Left ventricle myocardium inferior (tissue), 1 donor: ENCODE results near the gene CADPS2. TPM values are rescaled to one million over a fixed set of nuclear protein-coding genes. Genes with fewer than 3 reads are reported as not detected.
"Not testable (repeated sequence)": the region's sequence is repeated elsewhere in the genome, so short reads cannot be mapped to it uniquely, and the experiment has no call there.

Source experiments
- DNase-seq: peaks from one replicate; pipeline ENCODE4 v3.0.0-alpha.2; 2020
- H3K27ac ChIP-seq: fragments of 200-600 bp; replicated peaks from 2 replicates; pipeline ENCODE4 v1.8.0; 2021
- H3K27me3 ChIP-seq: fragments of 200-600 bp; 2 replicates; pipeline ENCODE4 v1.8.0; 2021; ENCODE audit warnings: low read depth
- H3K36me3 ChIP-seq: fragments of 200-600 bp; 2 replicates; pipeline ENCODE4 v1.8.0; 2021
- H3K4me1 ChIP-seq: fragments of 200-600 bp; 2 replicates; pipeline ENCODE4 v1.8.0; 2021
- H3K4me3 ChIP-seq: fragments of 200-600 bp; 2 replicates; pipeline ENCODE4 v1.8.0; 2021; ENCODE audit warnings: mild to moderate bottlenecking, moderate library complexity
- H3K9me3 ChIP-seq: fragments of 200-600 bp; replicated peaks from 2 replicates; pipeline ENCODE4 v1.8.0; 2021
- intact Hi-C: fragments of 100-400 bp; cut with micrococcal nuclease; formaldehyde crosslinking; loops from one replicate; pipeline ENCODE4 v1.11.0; 2022
- total RNA-seq: library from RNA; stranded (reverse); fragmentation: NEBNext Ultra II Directional; extraction: Animal tissue kit (Norgen Biotek cat#: 25700); gene quantifications from one replicate; pipeline ENCODE4 v1.2.1, GENCODE V29; 2021
- TF ChIP-seq, protein P1 (sequence below): fragments of 200-600 bp; IDR thresholded peaks from 2 replicates; pipeline ENCODE4 v1.8.0; 2021; ENCODE audit warnings: antibody characterized with exemption, mild to moderate bottlenecking, borderline replicate concordance
- donor health status: DM: no; HTN: yes; CAD: no; lungs with severe emphysema.

The CADPS2 gene
- total RNA-seq, 1 donor from 2014 or later: 11.9 TPM

DNA sequence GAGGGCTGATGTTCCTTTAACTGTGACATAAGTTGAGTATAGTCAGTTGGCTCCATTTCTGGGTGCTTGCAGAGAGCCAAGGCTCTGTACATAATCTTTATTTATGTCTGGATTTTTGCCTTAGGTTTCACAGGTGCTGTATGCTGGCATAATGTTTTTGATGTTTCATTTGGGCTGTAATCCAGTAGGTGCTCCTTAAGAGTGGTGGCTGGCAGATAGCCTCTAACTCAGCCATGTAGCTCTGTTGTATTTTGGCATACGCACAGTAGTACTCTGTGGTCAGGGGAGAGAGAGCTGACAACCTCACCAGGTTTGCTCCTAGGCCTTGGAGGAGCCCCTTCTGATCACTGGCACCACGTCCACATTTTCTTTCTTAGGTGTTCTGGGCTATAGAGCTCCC, 248.5 kb downstream of the CADPS2 start:
- intact Hi-C loops: no loop called here
- Histone ChIP-seq H3K27ac (no peak overlapping the region), H3K9me3 (peaks cover 5% of the 10 kb centered on the region), H3K36me3 (no peaks in the 10 kb centered on the region), H3K4me1 (no peaks in the 10 kb centered on the region), H3K27me3 (no peaks in the 10 kb centered on the region), H3K4me3 (no peak overlapping the region)
- TF ChIP-seq, protein P1, sequence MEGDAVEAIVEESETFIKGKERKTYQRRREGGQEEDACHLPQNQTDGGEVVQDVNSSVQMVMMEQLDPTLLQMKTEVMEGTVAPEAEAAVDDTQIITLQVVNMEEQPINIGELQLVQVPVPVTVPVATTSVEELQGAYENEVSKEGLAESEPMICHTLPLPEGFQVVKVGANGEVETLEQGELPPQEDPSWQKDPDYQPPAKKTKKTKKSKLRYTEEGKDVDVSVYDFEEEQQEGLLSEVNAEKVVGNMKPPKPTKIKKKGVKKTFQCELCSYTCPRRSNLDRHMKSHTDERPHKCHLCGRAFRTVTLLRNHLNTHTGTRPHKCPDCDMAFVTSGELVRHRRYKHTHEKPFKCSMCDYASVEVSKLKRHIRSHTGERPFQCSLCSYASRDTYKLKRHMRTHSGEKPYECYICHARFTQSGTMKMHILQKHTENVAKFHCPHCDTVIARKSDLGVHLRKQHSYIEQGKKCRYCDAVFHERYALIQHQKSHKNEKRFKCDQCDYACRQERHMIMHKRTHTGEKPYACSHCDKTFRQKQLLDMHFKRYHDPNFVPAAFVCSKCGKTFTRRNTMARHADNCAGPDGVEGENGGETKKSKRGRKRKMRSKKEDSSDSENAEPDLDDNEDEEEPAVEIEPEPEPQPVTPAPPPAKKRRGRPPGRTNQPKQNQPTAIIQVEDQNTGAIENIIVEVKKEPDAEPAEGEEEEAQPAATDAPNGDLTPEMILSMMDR: no peak
- DNase-seq: no peak

DNA sequence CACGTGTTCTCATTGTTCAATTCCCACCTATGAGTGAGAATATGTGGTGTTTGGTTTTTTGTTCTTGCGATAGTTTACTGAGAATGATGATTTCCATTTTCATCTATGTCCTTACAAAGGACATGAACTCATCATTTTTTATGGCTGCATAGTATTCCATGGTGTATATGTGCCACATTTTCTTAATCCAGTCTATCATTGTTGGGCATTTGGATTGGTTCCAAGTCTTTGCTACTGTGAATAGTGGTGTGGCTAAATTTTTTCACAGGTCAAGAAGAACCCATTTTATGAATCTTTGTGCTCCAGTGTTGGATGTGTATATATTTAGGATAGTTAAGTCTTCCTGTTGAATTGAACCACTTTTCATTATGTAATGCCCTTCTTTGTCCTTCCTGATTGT, 250.8 kb downstream of the CADPS2 start:
- intact Hi-C loops, DNase-seq, H3K27ac ChIP-seq, H3K27me3 ChIP-seq, H3K9me3 ChIP-seq, H3K36me3 ChIP-seq, H3K4me3 ChIP-seq, H3K4me1 ChIP-seq: not testable (repeated sequence)

DNA sequence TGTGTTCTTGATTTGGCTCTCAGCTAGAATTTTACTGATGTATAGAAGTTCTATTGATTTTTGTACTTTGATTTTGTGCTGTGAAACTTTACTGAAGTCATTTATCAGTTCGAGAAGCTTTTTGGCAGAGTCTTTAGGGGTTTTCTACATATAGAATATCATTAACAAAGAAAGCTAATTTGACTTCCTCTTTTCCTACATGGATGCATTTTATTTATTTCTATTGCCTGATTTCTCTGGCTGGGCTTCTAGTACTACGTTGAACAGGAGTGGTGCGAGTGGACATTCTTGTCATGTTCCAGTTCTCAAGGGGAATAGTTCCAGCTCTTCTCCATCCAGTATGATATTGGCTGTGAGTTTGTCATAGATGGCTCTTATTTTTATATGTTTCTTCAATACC, 252.8 kb downstream of the CADPS2 start:
- no peaks in the 10 kb centered on the region for H3K27me3 ChIP-seq
- intact Hi-C loops: no loop called here
- H3K36me3 ChIP-seq: no peaks in the 10 kb centered on the region
- TF ChIP-seq, protein P1: no peak
- H3K4me1 ChIP-seq: no peaks in the 10 kb centered on the region
- no peak overlapping the region for H3K4me3 ChIP-seq
- no peak for DNase-seq
- H3K9me3 ChIP-seq: peaks cover 5% of the 10 kb centered on the region
- no peak overlapping the region for H3K27ac ChIP-seq

DNA sequence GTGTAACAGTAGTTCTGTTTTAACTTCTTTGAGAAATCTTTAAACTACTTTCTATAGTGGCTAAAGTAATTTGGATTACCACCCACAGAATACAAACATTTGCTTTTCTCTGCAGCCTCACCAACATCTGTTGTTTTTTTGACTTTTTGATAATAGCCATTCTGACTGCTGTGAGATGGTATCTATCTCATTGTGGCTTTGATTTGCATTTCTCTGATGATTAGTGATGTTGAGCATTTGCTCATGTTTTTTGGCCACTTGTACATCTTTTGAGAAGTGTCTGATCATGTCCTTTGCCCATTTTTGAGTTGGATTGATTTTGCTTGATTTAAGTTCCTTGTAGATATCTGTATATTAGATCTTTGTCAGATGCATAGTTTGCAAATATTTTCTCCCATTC, 254.0 kb downstream of the CADPS2 start:
- TF ChIP-seq, protein P1: no peak
- no peaks in the 10 kb centered on the region for H3K27me3 ChIP-seq

DNA sequence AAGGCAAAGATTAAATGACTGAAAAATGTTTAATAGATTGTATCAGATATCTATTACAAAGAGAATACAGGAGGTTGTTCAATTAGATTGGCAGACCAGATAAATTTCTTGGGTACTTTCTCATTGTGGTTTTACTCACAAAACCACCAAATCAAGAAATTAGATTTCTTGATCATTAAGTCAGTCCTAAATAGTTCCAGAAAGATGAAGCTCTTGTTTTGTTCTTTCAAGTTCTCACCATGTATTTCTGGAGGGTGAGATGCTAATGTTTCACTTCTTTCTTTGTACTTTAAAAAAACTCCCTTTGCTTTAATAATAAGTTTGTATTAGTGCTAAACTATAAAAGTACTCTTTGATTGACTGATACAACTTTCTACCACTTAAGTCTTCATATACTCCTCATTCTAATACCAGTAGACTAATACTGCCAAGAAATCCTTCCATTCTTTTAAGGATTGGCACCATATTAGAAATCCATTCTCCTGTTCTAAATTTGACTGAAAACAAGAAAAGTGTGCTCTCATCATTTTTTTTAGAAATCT, 256.8 kb downstream of the CADPS2 start:
- no peak for DNase-seq
- Histone ChIP-seq H3K4me1 (no peaks in the 10 kb centered on the region), H3K27ac (no peak overlapping the region), H3K27me3 (no peaks in the 10 kb centered on the region), H3K36me3 (no peaks in the 10 kb centered on the region), H3K9me3 (no peaks in the 10 kb centered on the region), H3K4me3 (no peak overlapping the region)
- intact Hi-C loops: no loop called here
- TF ChIP-seq, protein P1: no peak

More for the DNA sequence above, 254.0 kb downstream of the CADPS2 start:
- no peaks in the 10 kb centered on the region for H3K4me1 ChIP-seq
- DNase-seq: no peak
- no peak overlapping the region for H3K4me3 ChIP-seq
- intact Hi-C loops: no loop called here
- H3K9me3 ChIP-seq: peaks cover 5% of the 10 kb centered on the region
- H3K36me3 ChIP-seq: no peaks in the 10 kb centered on the region
- H3K27ac ChIP-seq: no peak overlapping the region

DNA sequence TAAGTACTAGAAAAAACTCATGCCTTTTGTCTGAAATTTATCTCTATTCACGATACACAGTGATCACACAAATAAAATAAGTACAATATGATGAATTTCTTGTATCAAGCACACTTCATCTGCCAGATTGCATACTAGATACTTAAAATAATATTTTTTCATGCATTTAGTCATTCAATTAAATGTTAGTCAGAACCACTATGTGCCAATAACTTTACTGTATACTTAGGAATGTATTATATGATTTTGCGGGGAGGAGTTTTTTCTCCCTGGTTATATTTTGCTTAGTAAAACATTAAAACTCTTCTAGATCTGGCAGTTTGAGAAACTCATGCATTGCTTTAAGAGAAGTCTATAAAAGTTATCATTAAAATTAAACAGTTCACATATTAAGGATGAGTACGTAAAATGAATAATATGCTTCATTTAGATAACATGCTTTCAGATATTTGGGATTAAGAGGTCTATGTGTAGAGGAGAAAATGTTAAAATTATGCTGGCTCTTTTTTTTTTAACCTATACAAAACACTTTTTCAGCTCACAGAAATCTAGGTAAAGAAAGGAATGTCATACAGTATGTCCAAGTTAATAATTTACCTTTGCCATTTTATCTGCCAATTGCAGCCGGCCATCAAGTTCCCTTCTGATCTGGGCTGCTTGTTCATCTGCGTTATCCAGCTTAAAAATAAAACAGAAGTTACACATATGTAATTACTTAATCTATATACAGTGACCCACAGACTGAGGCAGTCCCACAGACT, 257.4 kb downstream of the CADPS2 start:
- Histone ChIP-seq H3K9me3 (no peaks in the 10 kb centered on the region), H3K27ac (no peak overlapping the region), H3K4me1 (no peaks in the 10 kb centered on the region), H3K4me3 (no peak overlapping the region), H3K36me3 (no peaks in the 10 kb centered on the region), H3K27me3 (no peaks in the 10 kb centered on the region)
- DNase-seq: no peak
- TF ChIP-seq, protein P1: no peak
- intact Hi-C loops: no loop called here
